IMR-90 (cell line): ENCODE data around the gene RIPOR2.

Experiments
- BHLHE40 ChIP-seq: fragments of 150-350 bp; IDR thresholded peaks from 2 replicates; pipeline ENCODE4 v1.6.1; 2016; ENCODE audit warnings: mild to moderate bottlenecking, low read depth, low read length
- CEBPB ChIP-seq: IDR thresholded peaks from 2 replicates; pipeline ENCODE4 v1.6.1; 2012; ENCODE audit warnings: low read depth, low read length, improper control_type of control experiment
- FOS ChIP-seq: fragments of 150-350 bp; IDR thresholded peaks from 2 replicates; pipeline ENCODE4 v1.6.1; 2016; ENCODE audit warnings: low read depth, low read length
- NFE2L2 ChIP-seq: fragments of 150-350 bp; IDR thresholded peaks from 2 replicates; pipeline ENCODE4 v1.6.1; 2016; ENCODE audit warnings: low read depth, mild to moderate bottlenecking, low read length
- RAD21 ChIP-seq: IDR thresholded peaks from 2 replicates; pipeline ENCODE4 v1.6.1; 2012; ENCODE audit warnings: low read length, improper control_type of control experiment
- RCOR1 ChIP-seq: IDR thresholded peaks from 2 replicates; pipeline ENCODE4 v1.6.1; 2012; ENCODE audit warnings: mild to moderate bottlenecking, low read length, improper control_type of control experiment; ENCODE audit not compliant: insufficient replicate concordance
- SMC3 ChIP-seq: fragments of 150-350 bp; IDR thresholded peaks from 2 replicates; pipeline ENCODE4 v1.6.1; 2016; ENCODE audit warnings: low read depth, mild to moderate bottlenecking, antibody characterized with exemption, low read length, moderate library complexity
- TF ChIP-seq, protein P1 (sequence below): conservative IDR thresholded peaks from 2 replicates; pipeline ENCODE4 v1.5.1; 2012; ENCODE audit warnings: mild to moderate bottlenecking, low read depth, low read length, improper control_type of control experiment
- TF ChIP-seq, protein P2 (sequence below): fragments of 150-350 bp; IDR thresholded peaks from 2 replicates; pipeline ENCODE4 v1.6.1; 2016; ENCODE audit warnings: low read depth, mild to moderate bottlenecking, low read length, moderate library complexity, borderline replicate concordance

DNA sequence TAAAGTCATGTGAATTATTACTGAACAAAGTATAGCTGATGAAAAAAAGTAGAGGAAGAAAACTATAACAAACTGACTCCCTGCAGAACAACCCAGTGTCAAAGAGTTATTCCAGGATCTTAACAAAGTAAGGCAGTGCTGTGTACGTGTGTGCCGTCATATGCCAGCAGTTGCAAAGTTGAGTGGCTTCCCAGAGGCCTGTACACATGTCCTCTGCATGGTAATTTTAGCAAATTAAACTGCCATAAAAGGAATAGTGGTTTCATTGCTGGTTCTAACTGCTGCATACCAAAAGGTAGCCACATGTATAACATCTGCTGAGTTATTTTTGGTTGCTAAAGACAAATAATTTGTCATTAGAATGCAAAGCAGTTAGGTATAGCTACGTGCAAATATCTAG, 44.8 kb downstream of the RIPOR2 start:
- TF ChIP-seq, protein P1, sequence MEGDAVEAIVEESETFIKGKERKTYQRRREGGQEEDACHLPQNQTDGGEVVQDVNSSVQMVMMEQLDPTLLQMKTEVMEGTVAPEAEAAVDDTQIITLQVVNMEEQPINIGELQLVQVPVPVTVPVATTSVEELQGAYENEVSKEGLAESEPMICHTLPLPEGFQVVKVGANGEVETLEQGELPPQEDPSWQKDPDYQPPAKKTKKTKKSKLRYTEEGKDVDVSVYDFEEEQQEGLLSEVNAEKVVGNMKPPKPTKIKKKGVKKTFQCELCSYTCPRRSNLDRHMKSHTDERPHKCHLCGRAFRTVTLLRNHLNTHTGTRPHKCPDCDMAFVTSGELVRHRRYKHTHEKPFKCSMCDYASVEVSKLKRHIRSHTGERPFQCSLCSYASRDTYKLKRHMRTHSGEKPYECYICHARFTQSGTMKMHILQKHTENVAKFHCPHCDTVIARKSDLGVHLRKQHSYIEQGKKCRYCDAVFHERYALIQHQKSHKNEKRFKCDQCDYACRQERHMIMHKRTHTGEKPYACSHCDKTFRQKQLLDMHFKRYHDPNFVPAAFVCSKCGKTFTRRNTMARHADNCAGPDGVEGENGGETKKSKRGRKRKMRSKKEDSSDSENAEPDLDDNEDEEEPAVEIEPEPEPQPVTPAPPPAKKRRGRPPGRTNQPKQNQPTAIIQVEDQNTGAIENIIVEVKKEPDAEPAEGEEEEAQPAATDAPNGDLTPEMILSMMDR: no peak
- no peak for TF ChIP-seq RAD21
- no peak for TF ChIP-seq FOS
- TF ChIP-seq CEBPB: no peak
- no peak for TF ChIP-seq SMC3
- TF ChIP-seq BHLHE40: no peak
- TF ChIP-seq, protein P2, sequence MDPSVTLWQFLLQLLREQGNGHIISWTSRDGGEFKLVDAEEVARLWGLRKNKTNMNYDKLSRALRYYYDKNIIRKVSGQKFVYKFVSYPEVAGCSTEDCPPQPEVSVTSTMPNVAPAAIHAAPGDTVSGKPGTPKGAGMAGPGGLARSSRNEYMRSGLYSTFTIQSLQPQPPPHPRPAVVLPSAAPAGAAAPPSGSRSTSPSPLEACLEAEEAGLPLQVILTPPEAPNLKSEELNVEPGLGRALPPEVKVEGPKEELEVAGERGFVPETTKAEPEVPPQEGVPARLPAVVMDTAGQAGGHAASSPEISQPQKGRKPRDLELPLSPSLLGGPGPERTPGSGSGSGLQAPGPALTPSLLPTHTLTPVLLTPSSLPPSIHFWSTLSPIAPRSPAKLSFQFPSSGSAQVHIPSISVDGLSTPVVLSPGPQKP: no peak
- no peak for TF ChIP-seq RCOR1
- no peak for TF ChIP-seq NFE2L2
